Mesendoderm (in vitro differentiated cells): ENCODE results near the gene OLFML2A.

ENCODE experiments used
- DNase-seq: peaks from one replicate; pipeline ENCODE4 v3.0.0; 2013
- H2AK5ac ChIP-seq: 2 replicates; pipeline ENCODE4 v1.6.1; 2013; ENCODE audit warnings: low read length, inconsistent platforms
- H2BK120ac ChIP-seq: 2 replicates; pipeline ENCODE4 v1.6.1; 2013; ENCODE audit warnings: low read depth, mild to moderate bottlenecking, low read length, moderate library complexity, mixed read lengths
- H2BK15ac ChIP-seq: replicated peaks from 2 replicates; pipeline ENCODE4 v1.6.1; 2013; ENCODE audit warnings: low read depth, mild to moderate bottlenecking, moderate library complexity
- H2BK5ac ChIP-seq: 2 replicates; pipeline ENCODE4 v1.6.1; 2013; ENCODE audit warnings: low read length, inconsistent platforms
- H3K18ac ChIP-seq: 2 replicates; pipeline ENCODE4 v1.6.1; 2013; ENCODE audit warnings: mild to moderate bottlenecking, low read length, mixed read lengths
- H3K23ac ChIP-seq: one replicate; pipeline ENCODE4 v1.6.1; 2013; ENCODE audit warnings: low read length
- H3K27ac ChIP-seq: 2 replicates; pipeline ENCODE4 v1.5.1; 2013; ENCODE audit warnings: low read depth, mild to moderate bottlenecking, inconsistent platforms, low read length, moderate library complexity
- H3K27me3 ChIP-seq: 2 replicates; pipeline ENCODE4 v1.6.1; 2013; ENCODE audit warnings: low read length, control low read depth, mild to moderate bottlenecking, inconsistent platforms; ENCODE audit not compliant: insufficient read depth, poor library complexity
- H3K36me3 ChIP-seq: 2 replicates; pipeline ENCODE4 v1.6.1; 2013; ENCODE audit warnings: low read length, inconsistent platforms; ENCODE audit not compliant: control insufficient read depth, insufficient read depth
- H3K4ac ChIP-seq: one replicate; pipeline ENCODE4 v1.6.1; 2013; ENCODE audit warnings: low read depth, mild to moderate bottlenecking, low read length, moderate library complexity
- H3K4me1 ChIP-seq: 2 replicates; pipeline ENCODE4 v1.6.1; 2013; ENCODE audit warnings: low read depth, low read length, inconsistent platforms; ENCODE audit not compliant: control insufficient read depth
- H3K4me2 ChIP-seq: 2 replicates; pipeline ENCODE4 v1.6.1; 2013; ENCODE audit warnings: low read length
- H3K4me3 ChIP-seq: 2 replicates; pipeline ENCODE4 v1.5.1; 2013; ENCODE audit warnings: mild to moderate bottlenecking, low read length
- H3K56ac ChIP-seq: one replicate; pipeline ENCODE4 v1.6.1; 2013; ENCODE audit warnings: low read length
- H3K79me1 ChIP-seq: 2 replicates; pipeline ENCODE4 v1.6.1; 2013; ENCODE audit warnings: low read length, inconsistent platforms
- H3K79me2 ChIP-seq: 2 replicates; pipeline ENCODE4 v1.6.1; 2013; ENCODE audit warnings: mild to moderate bottlenecking, low read length; ENCODE audit not compliant: control insufficient read depth, insufficient read depth
- H3K9ac ChIP-seq: 2 replicates; pipeline ENCODE4 v1.6.1; 2013; ENCODE audit warnings: low read length, inconsistent platforms
- H4K5ac ChIP-seq: one replicate; pipeline ENCODE4 v1.6.1; 2013; ENCODE audit warnings: low read length
- H4K8ac ChIP-seq: one replicate; pipeline ENCODE4 v1.6.1; 2013; ENCODE audit warnings: low read depth, mild to moderate bottlenecking, control low read depth, low read length, moderate library complexity
- WGBS: extraction: QIAGEN DNeasy Blood & Tissue Kit; methylation state at CpG from one replicate; pipeline ENCODE4 v1.1.7; 2013; ENCODE audit warnings: low lambda C conversion rate, missing lambda C conversion rate; ENCODE audit not compliant: insufficient coverage; ENCODE audit errors: extremely low coverage; 5-methylcytosine and 5-hydroxymethylcytosine counted together

Gene OLFML2A

DNA sequence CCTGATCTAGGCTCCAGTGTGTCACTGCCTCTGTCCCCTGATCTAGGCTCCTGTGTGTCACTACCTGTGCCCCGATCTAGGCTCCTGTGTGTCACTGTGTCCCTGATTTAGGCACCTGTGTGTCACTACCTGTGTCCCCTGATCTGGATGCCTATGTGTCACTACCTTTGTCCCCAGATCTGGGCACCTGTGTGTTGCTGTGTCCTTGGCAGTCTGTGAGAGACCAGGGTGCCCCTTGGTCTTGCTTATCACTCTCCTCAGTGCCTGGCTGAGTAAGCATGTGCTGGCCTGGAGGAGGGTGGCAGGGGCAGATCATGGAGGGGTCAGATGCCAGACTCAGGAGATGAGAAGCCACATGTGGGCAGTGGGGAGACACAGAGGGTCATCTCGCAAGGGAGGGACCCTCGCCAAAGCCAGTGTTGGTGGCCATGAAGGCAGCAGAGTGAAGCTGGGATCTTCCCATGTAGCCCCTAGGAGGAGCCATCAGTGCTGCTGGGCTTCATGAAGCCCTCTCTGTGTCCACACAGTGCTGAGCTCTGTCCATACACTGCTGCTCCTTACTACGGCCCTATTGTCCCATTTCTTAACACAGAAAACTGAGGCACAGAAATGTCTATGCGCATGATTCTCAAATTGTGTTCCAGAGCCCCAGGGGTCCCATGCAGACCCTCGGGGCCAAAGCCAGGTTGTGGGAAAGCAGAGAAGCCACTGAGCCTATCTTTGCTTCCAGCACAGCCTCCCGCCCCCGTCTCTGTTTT, 15.5 kb downstream of the OLFML2A start:
- H3K27me3 ChIP-seq = no peaks in the 10 kb centered on the region
- H3K4me2 ChIP-seq = no peak overlapping the region
- H3K27ac ChIP-seq = no peak overlapping the region
- no CpG with 5 or more reads among the region's 8 CpGs for WGBS
- no peak overlapping the region for H2BK5ac ChIP-seq
- no peak overlapping the region for H4K5ac ChIP-seq
- no peaks in the 10 kb centered on the region for H3K79me2 ChIP-seq
- no peak overlapping the region for H3K23ac ChIP-seq
- H3K4me1 ChIP-seq = no peaks in the 10 kb centered on the region
- no peak overlapping the region for H4K8ac ChIP-seq
- no peaks in the 10 kb centered on the region for H3K36me3 ChIP-seq
- H3K4me3 ChIP-seq = no peak overlapping the region
- H2BK120ac ChIP-seq = no peak overlapping the region
- H2AK5ac ChIP-seq = no peak overlapping the region
- H2BK15ac ChIP-seq = no peak overlapping the region
- no peak for DNase-seq
- no peak overlapping the region for H3K18ac ChIP-seq
- no peaks in the 10 kb centered on the region for H3K79me1 ChIP-seq
- H3K9ac ChIP-seq = no peak overlapping the region
- H3K56ac ChIP-seq = no peak overlapping the region
- H3K4ac ChIP-seq = no peak overlapping the region

- Histone ChIP-seq H3K4me2 (no peak overlapping the region), H3K79me2 (no peaks in the 10 kb centered on the region), H3K4me1 (no peaks in the 10 kb centered on the region), H3K4ac (no peak overlapping the region), H3K23ac (no peak overlapping the region), H3K9ac (no peak overlapping the region), H4K5ac (no peak overlapping the region), H2AK5ac (no peak overlapping the region), H2BK120ac (no peak overlapping the region), H3K27me3 (no peaks in the 10 kb centered on the region), H4K8ac (no peak overlapping the region), H3K79me1 (no peaks in the 10 kb centered on the region), H3K4me3 (no peak overlapping the region), H3K56ac (peak overlapping the region; percentile 15), H3K27ac (no peak overlapping the region), H3K36me3 (no peaks in the 10 kb centered on the region), H2BK5ac (no peak overlapping the region), H2BK15ac (no peak overlapping the region), H3K18ac (no peak overlapping the region)
- DNase-seq = no peak
- WGBS = no CpG with 5 or more reads among the region's 9 CpGs
Observed at GRCh38 chr9:124793015-124793541, 16.1 kb downstream of the OLFML2A start.

DNA sequence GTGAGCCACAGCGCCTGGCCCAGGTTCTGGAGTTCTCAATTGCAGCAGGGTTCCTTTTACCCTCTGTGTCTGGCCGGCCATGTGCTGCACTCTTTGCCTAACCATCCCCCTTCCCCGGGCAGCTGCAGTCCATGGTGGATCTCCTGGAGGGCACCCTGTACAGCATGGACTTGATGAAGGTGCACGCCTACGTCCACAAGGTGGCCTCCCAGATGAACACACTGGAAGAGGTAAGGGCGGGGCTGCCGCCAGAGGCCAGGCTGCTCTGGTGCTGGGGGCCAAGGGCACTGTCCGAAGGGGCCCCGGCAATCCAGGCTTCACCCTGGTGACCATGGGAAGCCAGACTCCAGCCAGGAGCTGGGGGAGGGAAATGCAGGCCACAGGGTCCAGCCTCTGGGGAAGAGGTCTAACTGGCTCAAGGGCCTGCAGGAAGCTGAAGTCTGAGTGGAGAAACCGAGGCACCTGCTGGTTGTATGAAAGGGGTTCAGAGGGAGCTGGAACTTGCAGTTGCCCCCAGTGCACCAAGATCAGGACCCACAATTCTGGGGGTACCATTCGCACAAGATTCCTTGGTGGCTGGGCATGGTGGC, 18.1 kb downstream of the OLFML2A start:
- H4K8ac ChIP-seq = no peak overlapping the region
- no CpG with 5 or more reads among the region's 11 CpGs for WGBS
- no peak overlapping the region for H3K4me3 ChIP-seq
- H3K18ac ChIP-seq = no peak overlapping the region
- no peak overlapping the region for H4K5ac ChIP-seq
- no peak overlapping the region for H2BK120ac ChIP-seq
- H3K4me1 ChIP-seq = no peaks in the 10 kb centered on the region
- no peak overlapping the region for H2AK5ac ChIP-seq
- no peaks in the 10 kb centered on the region for H3K36me3 ChIP-seq
- H3K4ac ChIP-seq = no peak overlapping the region
- no peak overlapping the region for H3K4me2 ChIP-seq
- H2BK15ac ChIP-seq = no peak overlapping the region
- no peaks in the 10 kb centered on the region for H3K79me2 ChIP-seq
- DNase-seq = no peak
- no peaks in the 10 kb centered on the region for H3K79me1 ChIP-seq
- no peak overlapping the region for H3K9ac ChIP-seq
- H3K56ac ChIP-seq = no peak overlapping the region
- no peak overlapping the region for H3K23ac ChIP-seq
- H2BK5ac ChIP-seq = no peak overlapping the region
- no peaks in the 10 kb centered on the region for H3K27me3 ChIP-seq
- H3K27ac ChIP-seq = no peak overlapping the region

- H4K5ac ChIP-seq = no peak overlapping the region
- no peak overlapping the region for H3K27ac ChIP-seq
- no peak overlapping the region for H3K4ac ChIP-seq
- no peak overlapping the region for H3K18ac ChIP-seq
- no CpG with 5 or more reads among the region's 9 CpGs for WGBS
- H3K4me3 ChIP-seq = no peak overlapping the region
- no peak overlapping the region for H4K8ac ChIP-seq
- no peaks in the 10 kb centered on the region for H3K27me3 ChIP-seq
- H3K9ac ChIP-seq = no peak overlapping the region
- H2AK5ac ChIP-seq = no peak overlapping the region
- no peaks in the 10 kb centered on the region for H3K36me3 ChIP-seq
- peak; percentile 66 for DNase-seq
- no peaks in the 10 kb centered on the region for H3K79me1 ChIP-seq
- no peak overlapping the region for H2BK120ac ChIP-seq
- no peak overlapping the region for H2BK15ac ChIP-seq
- peak overlapping the region; percentile 57 for H3K56ac ChIP-seq
- no peak overlapping the region for H3K4me2 ChIP-seq
- no peak overlapping the region for H2BK5ac ChIP-seq
- no peaks in the 10 kb centered on the region for H3K4me1 ChIP-seq
- no peak overlapping the region for H3K23ac ChIP-seq
- H3K79me2 ChIP-seq = no peaks in the 10 kb centered on the region
Observed at GRCh38 chr9:124795881-124796431, 19.0 kb downstream of the OLFML2A start.

GRCh38 chr9:124797343-124798103, 20.6 kb downstream of the OLFML2A start:
- no peak overlapping the region for H3K18ac ChIP-seq
- WGBS = no CpG with 5 or more reads among the region's 10 CpGs
- no peak overlapping the region for H3K56ac ChIP-seq
- no peak for DNase-seq
- no peaks in the 10 kb centered on the region for H3K36me3 ChIP-seq
- H3K79me2 ChIP-seq = no peaks in the 10 kb centered on the region
- no peaks in the 10 kb centered on the region for H3K27me3 ChIP-seq
- H3K4me1 ChIP-seq = no peaks in the 10 kb centered on the region
- no peak overlapping the region for H2BK120ac ChIP-seq
- no peak overlapping the region for H2BK15ac ChIP-seq
- no peak overlapping the region for H3K4me2 ChIP-seq
- H4K5ac ChIP-seq = no peak overlapping the region
- no peak overlapping the region for H3K4me3 ChIP-seq
- no peak overlapping the region for H3K9ac ChIP-seq
- no peak overlapping the region for H3K23ac ChIP-seq
- no peak overlapping the region for H3K4ac ChIP-seq
- H4K8ac ChIP-seq = no peak overlapping the region
- no peak overlapping the region for H3K27ac ChIP-seq
- H2BK5ac ChIP-seq = no peak overlapping the region
- no peak overlapping the region for H2AK5ac ChIP-seq
- H3K79me1 ChIP-seq = no peaks in the 10 kb centered on the region
